Transverse colon (tissue), 4 donors: ENCODE results near the gene MOB3C.

Source experiments
- CTCF ChIP-seq, 5 experiments: fragments of 200-600 bp in 3 of 5; fragments of 450-650 bp in 2 of 5; sonication (generic) in 3 of 5; IDR thresholded peaks; 1 replicate in 2 of 5; 2 replicates in 3 of 5; pipeline ENCODE4 v1.5.1; 2016 to 2017; ENCODE audit warnings: antibody characterized with exemption in 5 of 5, inconsistent platforms in 3 of 5, mild to moderate bottlenecking in 2 of 5, moderate library complexity in 1 of 5
- POLR2AphosphoS5 ChIP-seq, 3 donors: sonication (generic); formaldehyde crosslinking; IDR thresholded peaks; one replicate each; pipeline ENCODE4 v1.6.1; 2016; ENCODE audit warnings: antibody characterized with exemption in 3 of 3

GRCh38 chr1:46558966-46559365 lies 57.6 kb downstream of the MOB3C start:
- TF ChIP-seq POLR2AphosphoS5 (IDR thresholded peaks at IDR 0.05) (no peak), CTCF (IDR thresholded peaks at IDR 0.05) (no peak)
